ENCODE results near the gene UTP14A.
A peak's percentile ranks its signal among the peaks of the same experiment; 100 is the strongest.

The UTP14A gene

DNA sequence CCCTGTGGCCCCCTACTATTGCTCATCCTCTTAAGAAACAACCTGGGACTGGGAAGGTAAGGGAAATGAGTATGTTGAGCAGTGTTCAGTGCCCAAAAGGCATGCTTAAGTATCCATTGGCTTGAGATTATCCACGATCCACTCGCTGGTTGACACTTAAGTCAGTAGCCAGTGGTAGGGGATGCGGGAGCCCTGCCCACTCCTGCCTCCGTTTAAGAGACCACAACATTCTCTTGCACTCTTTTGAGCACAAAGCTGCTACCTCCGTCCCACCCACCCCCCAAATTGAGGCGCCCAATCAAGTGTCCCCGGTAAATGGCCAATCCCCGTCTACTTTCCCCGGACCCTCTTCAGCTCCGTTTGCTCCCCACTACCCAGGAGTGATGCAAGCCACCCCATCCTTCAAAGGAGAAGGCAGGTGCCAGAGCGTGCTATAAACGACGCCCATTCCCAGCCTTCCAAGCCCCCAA is 25.0 kb downstream of the UTP14A start:
- H3K27me3 ChIP-seq (ENCODE audit: control insufficient read depth in 1 of 2, insufficient read depth in 2 of 2, low read length in 2 of 2) = peaks cover 0 to 3% of the 10 kb centered on the region in 2 donors
- H3K27ac ChIP-seq (ENCODE audit: low read length) = peak overlapping the region; percentile 80
- peak overlapping the region; percentile 60 to 71 for H3K9ac ChIP-seq (ENCODE audit: low read length in 2 of 2)
- no peaks in the 10 kb centered on the region for H3K9me3 ChIP-seq (ENCODE audit: control insufficient read depth in 2 of 2, low read length in 2 of 2)
- peaks cover 3 to 7% of the 10 kb centered on the region in 2 donors for H3K36me3 ChIP-seq (ENCODE audit: control insufficient read depth in 2 of 2, insufficient read depth in 2 of 2, low read length in 2 of 2)
- H3K4me3 ChIP-seq (ENCODE audit: low read length in 2 of 2) = peak overlapping the region; percentile 69
- H3K4me1 ChIP-seq (ENCODE audit: control insufficient read depth, insufficient read depth, low read length) = no peaks in the 10 kb centered on the region

- H3K4me1 ChIP-seq (ENCODE audit: control insufficient read depth, insufficient read depth, low read length) = no peaks in the 10 kb centered on the region
- no peaks in the 10 kb centered on the region for H3K9me3 ChIP-seq (ENCODE audit: control insufficient read depth in 2 of 2, low read length in 2 of 2)
- peak overlapping the region; percentile 60 to 71 for H3K9ac ChIP-seq (ENCODE audit: low read length in 2 of 2)
- H3K4me3 ChIP-seq (ENCODE audit: low read length in 2 of 2) = peak overlapping the region; percentile 69
- peak overlapping the region; percentile 80 for H3K27ac ChIP-seq (ENCODE audit: low read length)
- peaks cover 0 to 3% of the 10 kb centered on the region in 2 donors for H3K27me3 ChIP-seq (ENCODE audit: control insufficient read depth in 1 of 2, insufficient read depth in 2 of 2, low read length in 2 of 2)
- peaks cover 3% of the 10 kb centered on the region in 2 donors for H3K36me3 ChIP-seq (ENCODE audit: control insufficient read depth in 2 of 2, insufficient read depth in 2 of 2, low read length in 2 of 2)
Measured at GRCh38 chrX:129931411-129932015, 25.5 kb downstream of the UTP14A start.

DNA sequence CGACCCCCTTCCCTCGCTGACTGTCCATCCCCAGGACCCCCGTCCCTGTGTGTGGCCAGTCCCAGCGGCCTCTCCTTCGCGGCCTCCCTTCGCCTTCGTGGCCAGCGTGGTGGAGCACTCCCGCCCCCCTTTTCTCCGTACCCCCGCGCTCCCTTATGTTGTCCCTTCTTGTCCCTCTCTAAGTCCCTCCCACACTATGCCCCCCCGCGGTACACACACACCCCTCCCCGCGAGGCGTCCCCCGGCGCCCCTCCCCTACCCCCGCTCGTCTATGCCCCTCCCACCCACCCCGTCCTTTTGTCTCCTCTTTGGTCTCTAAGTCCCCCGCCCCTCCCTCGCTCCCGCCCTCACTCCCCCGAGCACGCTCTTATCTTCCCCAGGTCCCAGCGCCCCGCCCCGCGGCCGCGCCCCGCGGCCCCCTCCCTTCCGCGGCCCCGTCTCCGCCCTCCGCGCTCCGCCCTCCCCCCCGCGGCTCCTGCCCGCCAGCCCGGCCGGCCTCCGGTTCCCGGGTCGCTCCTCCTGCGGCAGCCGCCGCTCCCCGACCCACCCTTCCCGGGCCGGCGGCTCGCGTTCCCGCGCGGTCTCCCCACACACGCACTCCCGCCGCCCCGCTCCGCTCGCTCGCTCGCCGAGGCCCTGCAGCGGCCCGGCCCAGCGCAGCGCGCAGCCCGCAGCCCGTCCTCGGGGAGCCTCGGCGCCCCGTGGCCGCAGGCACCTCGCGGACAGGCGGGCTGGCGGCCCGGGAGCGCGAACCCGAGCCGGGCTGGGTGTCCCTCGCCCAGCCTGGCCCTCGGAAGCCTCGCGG is 26.3 kb downstream of the UTP14A start:
- Histone ChIP-seq H3K9ac (ENCODE audit: low read length in 2 of 2) (peak overlapping the region in 1 of 2 donors; percentile 46), H3K27me3 (ENCODE audit: control insufficient read depth in 1 of 2, insufficient read depth in 2 of 2, low read length in 2 of 2) (peaks cover 0 to 3% of the 10 kb centered on the region in 2 donors), H3K4me3 (ENCODE audit: low read length in 2 of 2) (peak overlapping the region; percentile 48 to 69), H3K36me3 (ENCODE audit: control insufficient read depth in 2 of 2, insufficient read depth in 2 of 2, low read length in 2 of 2) (no peaks in the 10 kb centered on the region), H3K9me3 (ENCODE audit: control insufficient read depth in 2 of 2, low read length in 2 of 2) (no peaks in the 10 kb centered on the region), H3K4me1 (ENCODE audit: control insufficient read depth, insufficient read depth, low read length) (no peaks in the 10 kb centered on the region), H3K27ac (ENCODE audit: low read length) (peak overlapping the region; percentile 80)

DNA sequence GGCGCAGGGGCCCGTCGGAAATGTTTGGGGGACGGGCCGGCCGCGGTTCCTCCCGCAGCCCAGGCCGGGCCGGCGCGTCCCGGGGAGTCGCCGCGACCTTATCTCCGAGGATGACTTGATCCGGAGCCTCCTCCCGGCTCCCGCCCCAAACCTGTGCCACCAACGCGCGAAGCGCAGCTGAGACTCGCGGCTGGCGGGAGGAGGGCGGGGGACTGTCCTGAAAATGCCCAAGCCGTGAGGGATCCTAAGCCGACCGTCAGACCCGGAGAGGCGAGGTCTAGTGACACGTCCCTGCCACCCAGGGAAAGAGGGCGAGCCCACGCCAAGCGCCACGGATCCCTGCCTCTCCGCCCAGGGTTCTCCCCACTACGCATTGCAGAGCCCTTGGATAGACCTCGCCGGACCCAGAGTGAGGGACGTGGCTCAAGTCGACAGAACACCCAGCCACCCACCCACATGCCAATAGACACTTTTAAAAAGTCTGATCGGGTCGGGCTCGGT is 26.9 kb downstream of the UTP14A start:
- no peak overlapping the region for H3K27ac ChIP-seq (ENCODE audit: low read length)
- H3K9ac ChIP-seq (ENCODE audit: low read length in 2 of 2) = no peak overlapping the region
- no peaks in the 10 kb centered on the region for H3K36me3 ChIP-seq (ENCODE audit: control insufficient read depth in 2 of 2, insufficient read depth in 2 of 2, low read length in 2 of 2)
- peaks cover 0 to 5% of the 10 kb centered on the region in 2 donors for H3K27me3 ChIP-seq (ENCODE audit: control insufficient read depth in 1 of 2, insufficient read depth in 2 of 2, low read length in 2 of 2)
- H3K9me3 ChIP-seq (ENCODE audit: control insufficient read depth in 2 of 2, low read length in 2 of 2) = no peaks in the 10 kb centered on the region
- H3K4me1 ChIP-seq (ENCODE audit: control insufficient read depth, insufficient read depth, low read length) = no peaks in the 10 kb centered on the region
- H3K4me3 ChIP-seq (ENCODE audit: low read length in 2 of 2) = peak overlapping the region; percentile 31 to 60

- no peaks in the 10 kb centered on the region for H3K9me3 ChIP-seq (ENCODE audit: control insufficient read depth in 2 of 2, low read length in 2 of 2)
- no peak overlapping the region for H3K27ac ChIP-seq (ENCODE audit: low read length)
- H3K27me3 ChIP-seq (ENCODE audit: control insufficient read depth in 1 of 2, insufficient read depth in 2 of 2, low read length in 2 of 2) = peaks cover 0 to 5% of the 10 kb centered on the region in 2 donors
- no peak overlapping the region for H3K4me3 ChIP-seq (ENCODE audit: low read length in 2 of 2)
- H3K9ac ChIP-seq (ENCODE audit: low read length in 2 of 2) = no peak overlapping the region
- no peaks in the 10 kb centered on the region for H3K36me3 ChIP-seq (ENCODE audit: control insufficient read depth in 2 of 2, insufficient read depth in 2 of 2, low read length in 2 of 2)
- H3K4me1 ChIP-seq (ENCODE audit: control insufficient read depth, insufficient read depth, low read length) = no peaks in the 10 kb centered on the region
Measured at GRCh38 chrX:129933700-129934099, 27.7 kb downstream of the UTP14A start.

- Histone ChIP-seq H3K27ac (ENCODE audit: low read length) (no peak overlapping the region), H3K36me3 (ENCODE audit: control insufficient read depth in 2 of 2, insufficient read depth in 2 of 2, low read length in 2 of 2) (no peaks in the 10 kb centered on the region), H3K27me3 (ENCODE audit: control insufficient read depth in 1 of 2, insufficient read depth in 2 of 2, low read length in 2 of 2) (peaks cover 0 to 5% of the 10 kb centered on the region in 2 donors), H3K9me3 (ENCODE audit: control insufficient read depth in 2 of 2, low read length in 2 of 2) (no peaks in the 10 kb centered on the region), H3K4me3 (ENCODE audit: low read length in 2 of 2) (no peak overlapping the region), H3K9ac (ENCODE audit: low read length in 2 of 2) (no peak overlapping the region), H3K4me1 (ENCODE audit: control insufficient read depth, insufficient read depth, low read length) (no peaks in the 10 kb centered on the region)
Measured at GRCh38 chrX:129934461-129934860, 28.5 kb downstream of the UTP14A start.

- Histone ChIP-seq H3K9me3 (ENCODE audit: control insufficient read depth in 2 of 2, low read length in 2 of 2) (no peaks in the 10 kb centered on the region), H3K4me1 (ENCODE audit: control insufficient read depth, insufficient read depth, low read length) (no peaks in the 10 kb centered on the region), H3K4me3 (ENCODE audit: low read length in 2 of 2) (no peak overlapping the region), H3K27me3 (ENCODE audit: control insufficient read depth in 1 of 2, insufficient read depth in 2 of 2, low read length in 2 of 2) (peaks cover 0 to 7% of the 10 kb centered on the region in 2 donors), H3K9ac (ENCODE audit: low read length in 2 of 2) (no peak overlapping the region), H3K27ac (ENCODE audit: low read length) (no peak overlapping the region), H3K36me3 (ENCODE audit: control insufficient read depth in 2 of 2, insufficient read depth in 2 of 2, low read length in 2 of 2) (no peaks in the 10 kb centered on the region)
Measured at GRCh38 chrX:129934952-129935351, 29.0 kb downstream of the UTP14A start.

DNA sequence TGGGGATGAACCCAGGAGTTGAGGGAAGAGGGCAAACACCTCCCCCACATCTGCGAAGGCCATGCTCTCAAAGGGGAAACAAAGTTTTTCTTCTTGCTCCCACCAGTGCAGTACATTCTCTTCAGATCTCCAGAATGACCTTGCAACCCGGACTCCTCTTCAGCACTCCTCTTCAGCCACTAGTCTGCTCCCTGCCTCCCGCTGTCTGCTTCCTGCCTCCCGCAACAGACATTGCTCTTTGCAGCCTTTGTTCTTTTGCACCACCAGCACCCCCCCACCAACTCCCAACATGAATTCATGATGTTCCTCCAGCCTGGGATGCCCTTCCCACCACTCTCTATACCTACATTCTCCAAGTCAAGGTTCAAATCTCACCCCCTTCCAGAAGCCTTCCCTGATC is 32.1 kb downstream of the UTP14A start:
- H3K9me3 ChIP-seq (ENCODE audit: control insufficient read depth in 2 of 2, low read length in 2 of 2) = no peaks in the 10 kb centered on the region
- H3K4me3 ChIP-seq (ENCODE audit: low read length in 2 of 2) = no peak overlapping the region
- H3K4me1 ChIP-seq (ENCODE audit: control insufficient read depth, insufficient read depth, low read length) = no peaks in the 10 kb centered on the region

GRCh38 chrX:129939986-129940385 is 34.0 kb downstream of the UTP14A start:
- H3K9ac ChIP-seq (ENCODE audit: low read length in 2 of 2) = no peak overlapping the region
- no peak overlapping the region for H3K27ac ChIP-seq (ENCODE audit: low read length)
- no peaks in the 10 kb centered on the region for H3K36me3 ChIP-seq (ENCODE audit: control insufficient read depth in 2 of 2, insufficient read depth in 2 of 2, low read length in 2 of 2)
- H3K4me1 ChIP-seq (ENCODE audit: control insufficient read depth, insufficient read depth, low read length) = no peaks in the 10 kb centered on the region
- H3K27me3 ChIP-seq (ENCODE audit: control insufficient read depth in 1 of 2, insufficient read depth in 2 of 2, low read length in 2 of 2) = peaks cover 0 to 7% of the 10 kb centered on the region in 2 donors
- H3K4me3 ChIP-seq (ENCODE audit: low read length in 2 of 2) = no peak overlapping the region
- H3K9me3 ChIP-seq (ENCODE audit: control insufficient read depth in 2 of 2, low read length in 2 of 2) = no peaks in the 10 kb centered on the region

More for the DNA sequence above, 32.1 kb downstream of the UTP14A start:
- Histone ChIP-seq H3K27me3 (ENCODE audit: control insufficient read depth in 1 of 2, insufficient read depth in 2 of 2, low read length in 2 of 2) (peaks cover 0 to 7% of the 10 kb centered on the region in 2 donors), H3K36me3 (ENCODE audit: control insufficient read depth in 2 of 2, insufficient read depth in 2 of 2, low read length in 2 of 2) (no peaks in the 10 kb centered on the region), H3K27ac (ENCODE audit: low read length) (no peak overlapping the region), H3K9ac (ENCODE audit: low read length in 2 of 2) (no peak overlapping the region)

- H3K36me3 ChIP-seq (ENCODE audit: control insufficient read depth in 2 of 2, insufficient read depth in 2 of 2, low read length in 2 of 2) = no peaks in the 10 kb centered on the region
- H3K27ac ChIP-seq (ENCODE audit: low read length) = no peak overlapping the region
- peaks cover 0 to 10% of the 10 kb centered on the region in 2 donors for H3K27me3 ChIP-seq (ENCODE audit: control insufficient read depth in 1 of 2, insufficient read depth in 2 of 2, low read length in 2 of 2)
- no peak overlapping the region for H3K4me3 ChIP-seq (ENCODE audit: low read length in 2 of 2)
- no peaks in the 10 kb centered on the region for H3K9me3 ChIP-seq (ENCODE audit: control insufficient read depth in 2 of 2, low read length in 2 of 2)
- no peaks in the 10 kb centered on the region for H3K4me1 ChIP-seq (ENCODE audit: control insufficient read depth, insufficient read depth, low read length)
- no peak overlapping the region for H3K9ac ChIP-seq (ENCODE audit: low read length in 2 of 2)
Measured at GRCh38 chrX:129940721-129941120, 34.8 kb downstream of the UTP14A start.
